Esophagus muscularis mucosa (tissue), 3 donors: ENCODE data around the gene MGST2.
A peak's percentile ranks its signal among the peaks of the same experiment; 100 is the strongest.

ENCODE experiments used
- POLR2AphosphoS5 ChIP-seq, 2 donors: sonication (generic); formaldehyde crosslinking; IDR thresholded peaks; one replicate each; pipeline ENCODE4 v1.6.1; 2017; ENCODE audit warnings: antibody characterized with exemption in 2 of 2
- TF ChIP-seq, protein P1 (sequence below), 3 experiments: fragments of 200-600 bp in 2 of 3; fragments of 450-650 bp in 1 of 3; sonication (generic) in 2 of 3; IDR thresholded peaks; one replicate each; pipeline ENCODE4 v1.5.1; 2017 to 2019; ENCODE audit warnings: antibody characterized with exemption in 3 of 3, mild to moderate bottlenecking in 2 of 3, moderate library complexity in 1 of 3

GRCh38 chr4:139655116-139655515 lies 10.5 kb upstream of the MGST2 start:
- TF ChIP-seq, protein P1, sequence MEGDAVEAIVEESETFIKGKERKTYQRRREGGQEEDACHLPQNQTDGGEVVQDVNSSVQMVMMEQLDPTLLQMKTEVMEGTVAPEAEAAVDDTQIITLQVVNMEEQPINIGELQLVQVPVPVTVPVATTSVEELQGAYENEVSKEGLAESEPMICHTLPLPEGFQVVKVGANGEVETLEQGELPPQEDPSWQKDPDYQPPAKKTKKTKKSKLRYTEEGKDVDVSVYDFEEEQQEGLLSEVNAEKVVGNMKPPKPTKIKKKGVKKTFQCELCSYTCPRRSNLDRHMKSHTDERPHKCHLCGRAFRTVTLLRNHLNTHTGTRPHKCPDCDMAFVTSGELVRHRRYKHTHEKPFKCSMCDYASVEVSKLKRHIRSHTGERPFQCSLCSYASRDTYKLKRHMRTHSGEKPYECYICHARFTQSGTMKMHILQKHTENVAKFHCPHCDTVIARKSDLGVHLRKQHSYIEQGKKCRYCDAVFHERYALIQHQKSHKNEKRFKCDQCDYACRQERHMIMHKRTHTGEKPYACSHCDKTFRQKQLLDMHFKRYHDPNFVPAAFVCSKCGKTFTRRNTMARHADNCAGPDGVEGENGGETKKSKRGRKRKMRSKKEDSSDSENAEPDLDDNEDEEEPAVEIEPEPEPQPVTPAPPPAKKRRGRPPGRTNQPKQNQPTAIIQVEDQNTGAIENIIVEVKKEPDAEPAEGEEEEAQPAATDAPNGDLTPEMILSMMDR (IDR thresholded peaks at IDR 0.05), result peak; percentile 38 to 51 (median 42)
- no peak for TF ChIP-seq POLR2AphosphoS5 (IDR thresholded peaks at IDR 0.05)
